Motor neuron (in vitro differentiated cells): ENCODE results near the gene KATNAL1. TPM values are rescaled to one million over a fixed set of nuclear protein-coding genes. Genes with fewer than 3 reads are reported as not detected.

Source experiments
- ATAC-seq, 8 experiments: fragments of 200-7000 bp; cut with Tn5 transposase; replicated peaks in 6 of 8; 2 replicates each; pipeline ENCODE4 v1.8.0; 2021; ENCODE audit warnings: mild to moderate bottlenecking in 8 of 8, moderate library complexity in 8 of 8
- H3K27ac ChIP-seq, 2 donors: fragments of 250-450 bp; sonication (Bioruptor Pico); 2 replicates each; pipeline ENCODE4 v1.9.0; 2021; ENCODE audit warnings: antibody characterized with exemption in 2 of 2, mild to moderate bottlenecking in 2 of 2, moderate library complexity in 1 of 2
- H3K4me1 ChIP-seq, 2 donors: fragments of 250-450 bp; sonication (Bioruptor Pico); replicated peaks in 1 of 2; 2 replicates each; pipeline ENCODE4 v1.6.1; 2021; ENCODE audit warnings: antibody characterized with exemption in 2 of 2, mild to moderate bottlenecking in 2 of 2, moderate library complexity in 1 of 2
- H3K4me3 ChIP-seq, 5 donors: fragments of 250-450 bp; sonication (Bioruptor Pico); 2 replicates each; pipeline ENCODE4 v1.9.0; 2021; ENCODE audit warnings: antibody characterized with exemption in 5 of 5, mild to moderate bottlenecking in 5 of 5, moderate library complexity in 4 of 5
- WGBS, 10 experiments: fragments of 450-650 bp; shearing (Covaris generic); methylation state at CpG; one replicate each; pipeline ENCODE4 v1.0.0; 2022; 5-methylcytosine and 5-hydroxymethylcytosine counted together
- in situ Hi-C, 9 experiments: fragments of 400-800 bp; cut with MboI; loops; one replicate each; pipeline ENCODE4 v1.15.0; 2021; ENCODE audit warnings: low sequenced_read_pairs in 9 of 9, low pct_unique_long_range_greater_than_20kb in 2 of 9; ENCODE audit not compliant: unreplicated experiment in 9 of 9
- total RNA-seq, 8 experiments: library from RNA; unstranded; fragments of 300-600 nt; gene quantifications; 2 replicates each; pipeline versions ENCODE4 v1.2.3 to v1.2.4, GENCODE V29; 2022

The KATNAL1 gene
- total RNA-seq, 8 experiments from 2014 or later = 5.2 to 46.6 (median 36.6) TPM

DNA sequence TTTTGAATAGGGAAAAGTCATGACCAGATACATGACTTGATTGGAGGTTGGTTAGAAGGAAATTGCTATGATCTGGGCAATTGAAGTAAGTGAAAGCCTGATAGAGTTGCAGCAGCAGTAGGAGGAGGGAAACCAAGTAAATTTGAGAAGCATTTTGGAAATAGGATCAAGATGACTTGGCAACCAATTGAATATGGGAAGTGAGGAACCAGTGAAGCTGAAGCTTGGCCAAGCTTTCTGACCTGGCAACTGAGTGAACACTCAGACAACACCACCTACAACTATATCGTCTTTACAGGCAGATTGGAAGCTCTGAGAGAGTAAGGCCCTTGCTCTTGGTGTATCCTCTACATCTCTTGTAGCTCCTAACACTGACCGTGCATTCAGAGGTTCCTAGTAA is 16.2 kb upstream of the KATNAL1 start:
- Histone ChIP-seq H3K4me3 (no peak overlapping the region), H3K27ac (no peak overlapping the region), H3K4me1 (peaks cover 0 to 11% of the 10 kb centered on the region in 2 donors)
- in situ Hi-C loops = no loop called here
- ATAC-seq = no peak
- 50 to 100% (median 92%) methylated on average over 2 of the region's 2 CpGs; no CpG with 5 or more reads in 6 of the 10 experiments for WGBS, 10 experiments

- Histone ChIP-seq H3K4me3 (no peak overlapping the region), H3K4me1 (peaks cover 0 to 11% of the 10 kb centered on the region in 2 donors), H3K27ac (no peak overlapping the region)
- no peak for ATAC-seq
- in situ Hi-C loops = no loop called here
- 80 to 100% (median 94%) methylated on average over 1 to 6 of the region's 7 CpGs; no CpG with 5 or more reads in 3 of the 10 experiments for WGBS, 10 experiments
Observed at GRCh38 chr13:30322428-30322827, 15.1 kb upstream of the KATNAL1 start.

- in situ Hi-C loops = no loop called here
- ATAC-seq = no peak
- Histone ChIP-seq H3K4me1 (peaks cover 0 to 11% of the 10 kb centered on the region in 2 donors), H3K4me3 (no peak overlapping the region), H3K27ac (no peak overlapping the region)
- 80 to 100% (median 100%) methylated on average over 1 to 3 of the region's 3 CpGs for WGBS, 10 experiments
Observed at GRCh38 chr13:30321256-30321655, 13.9 kb upstream of the KATNAL1 start.

- Histone ChIP-seq H3K4me1 (peaks cover 0 to 11% of the 10 kb centered on the region in 2 donors), H3K27ac (no peak overlapping the region), H3K4me3 (no peak overlapping the region)
- peak in 5 of 8 experiments; percentile 25 to 75 (median 47) for ATAC-seq
- 9 to 91% (median 46%) methylated on average over 1 to 5 of the region's 5 CpGs; no CpG with 5 or more reads in 1 of the 10 experiments for WGBS, 10 experiments
- in situ Hi-C loops = no loop called here
Observed at GRCh38 chr13:30319655-30320054, 12.3 kb upstream of the KATNAL1 start.

DNA sequence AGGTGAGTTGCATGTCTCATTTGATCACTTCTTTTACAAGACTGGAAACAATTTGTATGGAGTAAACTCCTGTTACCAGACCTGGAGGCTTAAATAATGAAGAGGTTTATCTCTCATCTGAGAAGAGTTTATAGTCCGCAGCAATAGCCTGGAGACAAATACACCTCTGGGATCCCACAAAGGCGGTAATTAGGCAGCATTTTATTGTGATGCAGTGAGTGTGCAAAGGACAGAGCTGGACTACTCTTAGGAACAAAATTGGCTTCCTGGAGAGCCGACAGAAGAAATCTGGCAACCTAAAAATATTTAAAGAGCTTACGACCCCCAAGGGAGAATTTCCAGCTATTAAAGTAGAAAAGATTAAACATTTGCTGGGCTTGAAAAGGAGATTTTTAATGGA is 11.8 kb upstream of the KATNAL1 start:
- WGBS, 10 experiments = 19 to 96% (median 77%) methylated on average over 2 to 4 of the region's 4 CpGs; no CpG with 5 or more reads in 1 of the 10 experiments
- Histone ChIP-seq H3K27ac (no peak overlapping the region), H3K4me3 (no peak overlapping the region), H3K4me1 (peaks cover 0 to 11% of the 10 kb centered on the region in 2 donors)
- ATAC-seq = no peak
- in situ Hi-C loops = no loop called here

DNA sequence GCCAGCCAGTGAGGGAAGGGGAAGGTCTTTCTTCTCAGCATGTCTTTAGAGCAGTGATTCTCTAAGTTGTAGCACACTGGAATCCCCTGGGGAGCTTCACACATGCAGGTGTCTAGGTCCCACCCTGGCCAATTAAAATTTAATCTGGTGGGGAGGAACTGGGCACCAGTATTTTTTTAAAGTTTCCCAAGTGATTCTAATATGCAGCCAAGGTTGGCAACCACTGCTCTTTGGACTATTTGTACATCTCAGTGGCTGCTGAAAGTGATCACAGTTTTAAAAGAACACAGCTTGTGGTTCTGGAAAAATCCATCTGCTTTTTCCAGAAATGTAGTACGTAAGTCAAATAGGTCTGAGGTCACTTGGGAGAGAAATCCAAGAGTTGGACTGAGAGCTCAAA is 10.7 kb upstream of the KATNAL1 start:
- ATAC-seq = no peak
- Histone ChIP-seq H3K4me3 (no peak overlapping the region), H3K4me1 (peaks cover 0 to 18% of the 10 kb centered on the region in 2 donors), H3K27ac (no peak overlapping the region)
- WGBS, 10 experiments = 83 to 100% (median 100%) methylated on average over 1 of the region's 1 CpG; no CpG with 5 or more reads in 4 of the 10 experiments
- in situ Hi-C loops = no loop called here

GRCh38 chr13:30314562-30314961 is 7.2 kb upstream of the KATNAL1 start:
- H3K4me3 ChIP-seq = no peak overlapping the region
- H3K4me1 ChIP-seq = peaks cover 0 to 13% of the 10 kb centered on the region in 2 donors
- in situ Hi-C loops = no loop called here
- ATAC-seq = no peak
- 60 to 100% (median 86%) methylated on average over 1 to 2 of the region's 2 CpGs for WGBS, 10 experiments
- no peak overlapping the region for H3K27ac ChIP-seq

DNA sequence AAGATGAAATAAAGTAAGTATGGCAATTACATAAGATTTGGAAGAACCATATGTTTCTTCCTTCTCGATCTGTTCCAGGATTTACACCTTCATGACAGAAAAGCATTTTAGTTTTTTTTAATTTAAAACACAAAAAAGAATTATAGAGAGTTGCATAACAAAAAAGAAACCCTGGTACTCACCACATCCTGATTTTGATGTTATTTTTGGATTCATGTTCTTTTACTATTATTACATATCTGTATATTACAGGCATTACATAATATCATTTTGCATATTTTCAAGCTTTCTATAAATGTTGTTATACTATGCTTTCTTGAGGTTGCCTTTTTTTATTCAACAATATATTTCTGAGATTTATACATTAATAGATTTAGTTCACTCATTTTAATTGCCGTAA is 6.7 kb upstream of the KATNAL1 start:
- Histone ChIP-seq H3K4me1 (peaks cover 0 to 8% of the 10 kb centered on the region in 2 donors), H3K27ac (no peak overlapping the region), H3K4me3 (no peak overlapping the region)
- 75 to 100% (median 95%) methylated on average over 2 of the region's 2 CpGs for WGBS, 10 experiments
- no peak for ATAC-seq
- in situ Hi-C loops = no loop called here

DNA sequence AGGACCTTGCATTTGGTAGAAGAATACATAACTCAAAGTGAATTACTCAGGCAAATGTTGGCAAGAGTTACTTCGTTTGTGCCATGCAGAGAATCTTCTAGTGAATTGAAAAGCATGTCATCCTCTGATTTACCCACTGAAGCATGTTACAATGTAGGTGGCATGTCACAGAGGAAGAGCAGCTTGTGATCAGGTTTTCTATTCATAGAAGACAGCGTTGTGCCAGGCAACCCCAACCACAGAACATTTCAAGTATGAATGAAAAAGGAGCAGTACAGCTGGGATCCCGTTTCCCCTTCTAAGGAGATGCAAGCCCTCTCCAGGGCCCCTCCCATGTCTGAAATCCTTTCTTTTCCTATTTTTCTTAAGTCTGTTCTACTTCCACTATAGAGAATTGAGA is 6.0 kb upstream of the KATNAL1 start:
- H3K4me3 ChIP-seq = no peak overlapping the region
- ATAC-seq = peak in 6 of 8 experiments; percentile 30 to 87 (median 42)
- H3K4me1 ChIP-seq = peaks cover 0 to 7% of the 10 kb centered on the region in 2 donors
- H3K27ac ChIP-seq = no peak overlapping the region
- 0 to 68% (median 48%) methylated on average over 1 to 3 of the region's 3 CpGs; no CpG with 5 or more reads in 2 of the 10 experiments for WGBS, 10 experiments
- in situ Hi-C loops = no loop called here

DNA sequence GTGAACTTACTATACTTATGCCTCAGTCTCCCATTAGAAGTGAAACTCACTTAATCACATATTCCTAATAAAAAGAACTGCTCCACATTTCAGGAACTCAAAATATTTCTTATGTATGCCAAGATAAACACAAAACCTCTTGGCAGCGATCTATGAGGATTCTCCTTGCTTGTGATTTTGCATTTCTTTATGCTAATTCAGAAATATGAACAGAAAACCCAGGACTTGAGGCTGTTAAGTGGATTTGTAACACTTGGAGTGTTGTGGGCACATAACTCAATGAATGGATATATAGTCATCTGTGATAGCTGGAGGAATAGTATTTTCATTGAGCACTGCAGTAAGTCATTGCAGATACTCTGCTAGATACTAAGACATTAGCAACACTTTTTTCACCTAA is 5.6 kb upstream of the KATNAL1 start:
- H3K27ac ChIP-seq = no peak overlapping the region

DNA sequence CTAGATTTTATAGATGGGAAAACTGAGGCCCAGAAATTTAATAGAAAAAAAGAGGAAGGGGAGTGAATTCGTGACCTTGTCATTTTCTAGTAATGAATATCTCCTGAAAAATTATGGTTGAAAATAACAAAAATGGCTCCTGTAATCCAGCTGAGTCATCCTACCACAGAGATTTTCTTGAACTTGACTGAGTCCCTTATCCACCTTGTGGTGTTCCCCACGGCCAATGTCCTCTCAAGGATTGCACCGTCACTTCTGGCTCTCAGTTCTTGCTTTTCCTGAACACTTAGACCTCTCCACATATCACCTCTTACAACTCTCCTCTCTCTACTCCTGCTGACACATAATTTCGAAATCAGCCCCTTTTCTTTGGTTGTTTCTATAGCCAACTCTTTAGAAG is 1.2 kb upstream of the KATNAL1 start:
- Histone ChIP-seq H3K4me1 (peaks cover 9 to 26% of the 10 kb centered on the region in 2 donors), H3K27ac (no peak overlapping the region), H3K4me3 (no peak overlapping the region)
- 82 to 94% (median 91%) methylated on average over 2 to 4 of the region's 4 CpGs; no CpG with 5 or more reads in 2 of the 10 experiments for WGBS, 10 experiments
- no peak for ATAC-seq
- in situ Hi-C loops = no loop called here

More for the DNA sequence above, 5.6 kb upstream of the KATNAL1 start:
- 0 to 100% (median 63%) methylated on average over 1 of the region's 1 CpG; no CpG with 5 or more reads in 2 of the 10 experiments for WGBS, 10 experiments
- ATAC-seq = peak in 2 of 8 experiments; percentile 32 to 74
- peaks cover 0 to 11% of the 10 kb centered on the region in 2 donors for H3K4me1 ChIP-seq
- in situ Hi-C loops = no loop called here
- H3K4me3 ChIP-seq = no peak overlapping the region

- ATAC-seq = no peak
- in situ Hi-C loops = no loop called here
- Histone ChIP-seq H3K4me1 (peaks cover 9 to 22% of the 10 kb centered on the region in 2 donors), H3K27ac (peak overlapping the region; percentile 79 to 88), H3K4me3 (peak overlapping the region; percentile 65 to 98 (median 90))
- 6 to 62% (median 32%) methylated on average over 2 to 8 of the region's 8 CpGs for WGBS, 10 experiments
Observed at GRCh38 chr13:30307971-30308290, 580 bp upstream of the KATNAL1 start.

DNA sequence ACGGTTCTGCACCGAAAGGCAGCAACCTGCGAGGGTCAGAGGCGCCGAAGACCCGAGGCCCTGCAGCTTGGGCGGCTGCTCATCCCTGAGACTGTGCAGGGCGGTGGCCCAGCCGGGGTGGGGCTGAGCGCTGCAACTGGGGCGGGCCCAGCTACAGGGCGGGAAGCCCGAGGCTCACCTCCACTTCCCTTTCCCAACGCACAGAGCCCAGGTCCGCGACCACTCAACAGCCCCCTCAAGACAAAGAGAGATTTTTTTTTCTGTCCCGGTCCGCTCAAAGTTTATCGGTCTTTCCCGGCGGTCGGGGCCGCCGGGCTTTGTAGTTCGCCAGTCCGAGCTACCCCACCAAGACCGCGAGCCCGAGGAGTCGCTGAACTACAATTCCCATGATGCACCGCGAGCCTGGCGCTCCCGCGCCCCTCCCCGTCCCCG is 573 bp downstream of the KATNAL1 start:
- ATAC-seq = peak; percentile 89 to 94 (median 91)
- Histone ChIP-seq H3K4me3 (peak overlapping the region; percentile 65 to 98 (median 90)), H3K4me1 (peaks cover 9 to 25% of the 10 kb centered on the region in 2 donors), H3K27ac (peak overlapping the region; percentile 79 to 88)
- 0 to 3% (median 0%) methylated on average over 1 to 6 of the region's 37 CpGs; no CpG with 5 or more reads in 5 of the 10 experiments for WGBS, 10 experiments
- in situ Hi-C loops = no loop called here

DNA sequence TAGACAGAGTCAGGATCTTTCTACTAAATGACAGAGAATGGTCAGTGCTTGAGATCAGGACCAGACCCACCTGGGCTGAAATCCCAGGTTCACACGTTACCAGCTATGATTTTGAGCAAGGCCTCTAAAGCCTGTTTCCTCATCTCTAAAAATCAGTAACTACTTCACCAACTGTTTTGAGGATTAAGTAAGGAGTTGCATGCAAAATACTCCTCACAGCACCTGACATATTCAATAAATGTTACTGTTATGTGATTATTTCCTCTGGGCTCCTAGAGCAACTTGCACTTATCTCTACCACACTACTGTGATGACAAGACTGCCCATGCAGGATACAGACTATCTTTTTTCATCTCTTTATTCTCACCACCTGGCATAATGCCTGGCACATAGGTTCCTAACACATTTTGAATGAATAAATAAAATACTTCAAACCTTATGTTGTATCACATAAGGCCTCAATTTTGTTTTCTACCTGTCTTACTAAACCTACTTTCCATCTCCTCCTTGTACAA is 1.8 kb downstream of the KATNAL1 start:
- no peak for ATAC-seq
- Histone ChIP-seq H3K27ac (no peak overlapping the region), H3K4me3 (peak overlapping the region; percentile 65 to 98 (median 90)), H3K4me1 (peaks cover 9 to 25% of the 10 kb centered on the region in 2 donors)
- 64 to 100% (median 100%) methylated on average over 1 of the region's 1 CpG; no CpG with 5 or more reads in 5 of the 10 experiments for WGBS, 10 experiments
- in situ Hi-C loops = no loop called here
